A549 (cell line): ENCODE data around the gene IPO9.

Source experiments
- BHLHE40 ChIP-seq: IDR thresholded peaks from 2 replicates; pipeline ENCODE4 v1.6.1; 2012; ENCODE audit warnings: low read depth, low read length, inconsistent platforms
- CHD2 ChIP-seq: fragments of 150-350 bp; IDR thresholded peaks from 2 replicates; pipeline ENCODE4 v1.6.1; 2014; ENCODE audit warnings: low read length; ENCODE audit not compliant: partially characterized antibody
- JUN ChIP-seq, 2 experiments: fragments of >200 bp; sonication (Bioruptor Twin); formaldehyde crosslinking; IDR thresholded peaks; 2 replicates in 1 of 2; 3 replicates in 1 of 2; pipeline ENCODE4 v1.6.1; 2016 to 2017
- NFE2L2 ChIP-seq: fragments of 150-350 bp; conservative IDR thresholded peaks from 2 replicates; pipeline ENCODE4 v1.6.1; 2014; ENCODE audit warnings: low read length
- NR3C1 ChIP-seq: fragments of >200 bp; sonication (Bioruptor Twin); formaldehyde crosslinking; IDR thresholded peaks from 3 replicates; pipeline ENCODE4 v1.6.1; 2017
- POLR2A ChIP-seq: IDR thresholded peaks from 2 replicates; pipeline ENCODE4 v1.6.1; 2012; ENCODE audit warnings: mild to moderate bottlenecking, low read length
- RAD21 ChIP-seq, 2 experiments: fragments of >200 bp in 1 of 2; sonication (Bioruptor Twin) in 1 of 2; formaldehyde crosslinking in 1 of 2; IDR thresholded peaks in 1 of 2; conservative IDR thresholded peaks in 1 of 2; 2 replicates in 1 of 2; 3 replicates in 1 of 2; pipeline ENCODE4 v1.6.1; 2012 to 2018; ENCODE audit warnings: inconsistent platforms in 1 of 2
- RARB ChIP-seq: fragments of 250-450 bp; sonication (Bioruptor Pico); IDR thresholded peaks from 2 replicates; pipeline ENCODE4 v1.8.0; 2021; ENCODE audit warnings: mild to moderate bottlenecking, moderate library complexity
- RCOR1 ChIP-seq: fragments of 150-350 bp; IDR thresholded peaks from 2 replicates; pipeline ENCODE4 v1.6.1; 2014; ENCODE audit warnings: antibody characterized with exemption, low read length, low read depth
- RNF2 ChIP-seq: fragments of 200-600 bp; sonication (generic); IDR thresholded peaks from 2 replicates; pipeline ENCODE4 v1.6.1; 2016; ENCODE audit warnings: low read depth, mild to moderate bottlenecking, antibody characterized with exemption, moderate library complexity, borderline replicate concordance
- SMC3 ChIP-seq: fragments of >200 bp; sonication (Bioruptor Twin); formaldehyde crosslinking; IDR thresholded peaks from 3 replicates; pipeline ENCODE4 v1.6.1; 2018; ENCODE audit warnings: inconsistent platforms
- TF ChIP-seq, protein P1 (sequence below): fragments of >200 bp; sonication (Bioruptor Twin); formaldehyde crosslinking; IDR thresholded peaks from 3 replicates; pipeline ENCODE4 v1.5.1; 2016
- TF ChIP-seq, protein P2 (sequence below): IDR thresholded peaks from 2 replicates; pipeline ENCODE4 v1.6.1; 2012

DNA sequence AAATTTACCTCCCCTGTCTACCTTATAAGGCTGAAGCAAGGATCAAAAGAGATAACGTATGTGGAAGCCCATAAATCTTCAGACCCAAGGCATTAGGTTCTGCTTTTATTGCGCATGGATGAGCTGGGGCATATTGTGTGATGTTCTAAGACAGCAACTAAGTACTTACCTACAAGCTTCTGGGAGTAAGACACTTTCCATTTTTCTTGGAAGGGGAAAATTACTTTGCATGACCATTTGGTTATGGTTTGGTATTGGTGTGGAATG lies 96.3 kb downstream of the IPO9 start:
- no peak for TF ChIP-seq BHLHE40
- TF ChIP-seq, protein P1, sequence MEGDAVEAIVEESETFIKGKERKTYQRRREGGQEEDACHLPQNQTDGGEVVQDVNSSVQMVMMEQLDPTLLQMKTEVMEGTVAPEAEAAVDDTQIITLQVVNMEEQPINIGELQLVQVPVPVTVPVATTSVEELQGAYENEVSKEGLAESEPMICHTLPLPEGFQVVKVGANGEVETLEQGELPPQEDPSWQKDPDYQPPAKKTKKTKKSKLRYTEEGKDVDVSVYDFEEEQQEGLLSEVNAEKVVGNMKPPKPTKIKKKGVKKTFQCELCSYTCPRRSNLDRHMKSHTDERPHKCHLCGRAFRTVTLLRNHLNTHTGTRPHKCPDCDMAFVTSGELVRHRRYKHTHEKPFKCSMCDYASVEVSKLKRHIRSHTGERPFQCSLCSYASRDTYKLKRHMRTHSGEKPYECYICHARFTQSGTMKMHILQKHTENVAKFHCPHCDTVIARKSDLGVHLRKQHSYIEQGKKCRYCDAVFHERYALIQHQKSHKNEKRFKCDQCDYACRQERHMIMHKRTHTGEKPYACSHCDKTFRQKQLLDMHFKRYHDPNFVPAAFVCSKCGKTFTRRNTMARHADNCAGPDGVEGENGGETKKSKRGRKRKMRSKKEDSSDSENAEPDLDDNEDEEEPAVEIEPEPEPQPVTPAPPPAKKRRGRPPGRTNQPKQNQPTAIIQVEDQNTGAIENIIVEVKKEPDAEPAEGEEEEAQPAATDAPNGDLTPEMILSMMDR = no peak
- TF ChIP-seq POLR2A = no peak
- no peak for TF ChIP-seq RNF2
- TF ChIP-seq JUN (IDR thresholded peaks at IDR 0.05) = no peak
- no peak for TF ChIP-seq RARB
- TF ChIP-seq NR3C1 = no peak
- no peak for TF ChIP-seq RAD21 (conservative IDR thresholded peaks at IDR 0.05 in 1 of 2, IDR thresholded peaks at IDR 0.05 in 1 of 2)
- TF ChIP-seq RCOR1 = no peak
- TF ChIP-seq CHD2 = no peak
- TF ChIP-seq, protein P2, sequence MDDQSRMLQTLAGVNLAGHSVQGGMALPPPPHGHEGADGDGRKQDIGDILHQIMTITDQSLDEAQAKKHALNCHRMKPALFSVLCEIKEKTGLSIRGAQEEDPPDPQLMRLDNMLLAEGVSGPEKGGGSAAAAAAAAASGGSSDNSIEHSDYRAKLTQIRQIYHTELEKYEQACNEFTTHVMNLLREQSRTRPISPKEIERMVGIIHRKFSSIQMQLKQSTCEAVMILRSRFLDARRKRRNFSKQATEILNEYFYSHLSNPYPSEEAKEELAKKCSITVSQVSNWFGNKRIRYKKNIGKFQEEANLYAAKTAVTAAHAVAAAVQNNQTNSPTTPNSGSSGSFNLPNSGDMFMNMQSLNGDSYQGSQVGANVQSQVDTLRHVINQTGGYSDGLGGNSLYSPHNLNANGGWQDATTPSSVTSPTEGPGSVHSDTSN = no peak
- no peak for TF ChIP-seq SMC3
- TF ChIP-seq NFE2L2 = no peak
